OCI-LY1 (cell line): ENCODE measurements around the gene CHRNB1.

Experiments used
- CTCF ChIP-seq: fragments of 200-600 bp; sonication (generic), shearing (Covaris generic); IDR thresholded peaks from 2 replicates; pipeline ENCODE4 v1.5.1; 2017; ENCODE audit warnings: mild to moderate bottlenecking, antibody characterized with exemption, low read length, moderate library complexity, mixed read lengths
- EZH2 ChIP-seq: fragments of 200-600 bp; sonication (generic), shearing (Covaris generic); IDR thresholded peaks from 2 replicates; pipeline ENCODE4 v1.8.0; 2017; ENCODE audit warnings: borderline replicate concordance, mixed run types, mild to moderate bottlenecking, antibody characterized with exemption, low read length, moderate library complexity, mixed read lengths

GRCh38 chr17:7428557-7428956, 16.3 kb upstream of the CHRNB1 start, which contains the start of gene SPEM3:
- no peak for TF ChIP-seq CTCF
- TF ChIP-seq EZH2: no peak
